GM18858 (cell line): ENCODE results near the gene EMC1.
"Not testable (repeated sequence)": the region's sequence is repeated elsewhere in the genome, so short reads cannot be mapped to it uniquely, and the experiment has no call there.

Experiments used
- ATAC-seq: cut with Tn5 transposase; IDR thresholded peaks from one replicate; pipeline ENCODE4 v1.9.1; 2021; ENCODE audit not compliant: unreplicated experiment

The EMC1 gene

GRCh38 chr1:19220080-19220846, 31.1 kb downstream of the EMC1 start:
- ATAC-seq = no peak

DNA sequence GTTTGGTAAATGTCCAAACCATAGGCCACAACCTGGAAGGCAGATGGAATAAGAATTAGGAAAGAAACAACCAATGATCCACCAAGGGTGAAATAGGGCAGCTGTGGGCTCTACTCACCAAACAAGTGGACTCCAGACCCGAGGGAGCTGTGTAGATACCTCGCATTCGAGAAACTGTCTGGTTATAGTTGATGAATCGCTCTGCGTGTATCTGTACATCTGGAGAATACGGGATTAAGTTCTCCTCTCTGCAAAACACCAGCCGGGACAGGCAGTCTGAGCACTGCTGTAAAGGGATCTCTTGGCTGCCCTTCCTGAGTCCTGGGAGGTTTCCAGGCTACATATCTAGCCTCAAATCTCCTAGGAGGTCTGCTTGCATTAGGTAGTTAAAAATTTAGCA, 31.9 kb downstream of the EMC1 start:
- no peak for ATAC-seq

- not testable (repeated sequence) for ATAC-seq
Observed at GRCh38 chr1:19216585-19216984, 34.7 kb downstream of the EMC1 start.

- no peak for ATAC-seq
Observed at GRCh38 chr1:19213580-19213979, 37.7 kb downstream of the EMC1 start.

- ATAC-seq = no peak
Observed at GRCh38 chr1:19212167-19212566, 39.2 kb downstream of the EMC1 start.

- no peak for ATAC-seq
Observed at GRCh38 chr1:19210772-19211549, 40.4 kb downstream of the EMC1 start.

- peak; percentile 61 for ATAC-seq
Observed at GRCh38 chr1:19209990-19210771, 41.1 kb downstream of the EMC1 start, which contains the start of gene UBR4. Gene UBR4 (minus strand): TSS chr1:19210266. CDS start chr1:19210248, 18 bp downstream.

GRCh38 chr1:19209439-19209989, 41.8 kb downstream of the EMC1 start:
- peak; percentile 31 for ATAC-seq

GRCh38 chr1:19208710-19209438, 42.5 kb downstream of the EMC1 start:
- no peak for ATAC-seq

- ATAC-seq = no peak
Observed at GRCh38 chr1:19206947-19207346, 44.4 kb downstream of the EMC1 start.

GRCh38 chr1:19205845-19206244, 45.5 kb downstream of the EMC1 start:
- ATAC-seq = no peak

- ATAC-seq = no peak
Observed at GRCh38 chr1:19205403-19205802, 45.9 kb downstream of the EMC1 start.

GRCh38 chr1:19204446-19205266, 46.7 kb downstream of the EMC1 start:
- ATAC-seq = no peak

GRCh38 chr1:19203440-19203839, 47.9 kb downstream of the EMC1 start:
- ATAC-seq = no peak

DNA sequence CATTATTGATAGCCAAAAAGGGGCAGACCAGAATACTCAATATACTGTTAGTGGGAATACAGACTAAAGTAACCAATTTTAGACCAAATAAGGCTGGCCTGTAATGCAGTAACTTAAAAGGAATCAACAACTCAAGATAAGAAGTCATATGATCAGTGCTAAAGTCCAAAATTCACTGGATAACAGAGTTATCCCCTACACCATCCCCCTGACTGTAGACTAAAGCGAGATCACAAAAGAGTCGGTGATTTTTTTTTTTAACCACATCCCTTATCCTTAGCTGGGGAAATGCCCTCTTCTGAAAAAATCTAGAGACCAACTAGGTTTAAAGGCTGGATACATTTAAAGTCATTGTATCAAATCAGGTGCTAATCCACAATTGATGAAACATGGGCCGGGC, 48.9 kb downstream of the EMC1 start:
- ATAC-seq = no peak

GRCh38 chr1:19199969-19200604, 51.2 kb downstream of the EMC1 start:
- no peak for ATAC-seq

DNA sequence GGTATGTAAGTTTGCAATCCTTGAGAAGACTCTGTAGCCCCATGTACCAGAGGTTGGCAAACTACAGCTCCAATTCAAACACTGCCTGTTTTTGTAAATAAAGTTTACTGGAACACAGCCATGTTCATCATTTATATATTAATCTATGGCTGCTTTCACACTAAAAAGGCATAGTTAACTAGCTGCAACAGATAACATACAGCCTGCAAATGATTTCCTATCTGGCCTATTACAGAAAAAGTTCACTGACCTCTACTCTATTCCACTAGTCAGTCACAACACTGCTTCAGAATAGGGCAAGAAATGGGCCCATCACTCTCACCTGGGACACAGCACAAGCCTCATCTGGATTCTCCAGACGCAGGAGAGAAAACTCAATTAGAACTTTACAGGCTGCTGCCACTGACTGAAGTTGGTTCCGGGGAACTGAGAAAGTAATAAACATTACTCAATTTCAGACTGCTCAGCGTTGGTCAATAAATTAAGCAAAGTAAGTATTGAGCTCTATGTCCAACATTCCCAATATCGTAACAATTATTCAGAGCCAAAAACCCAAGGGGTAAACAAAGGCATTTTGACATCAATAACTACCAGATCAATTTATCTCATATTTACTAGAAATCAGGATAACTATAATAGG, 51.9 kb downstream of the EMC1 start:
- no peak for ATAC-seq

GRCh38 chr1:19198820-19199219, 52.5 kb downstream of the EMC1 start:
- ATAC-seq = no peak

- no peak for ATAC-seq
Observed at GRCh38 chr1:19197845-19198244, 53.5 kb downstream of the EMC1 start.
